Nephron progenitor cell (in vitro differentiated cells): ENCODE measurements around the gene FAM131C.

Experiments
- DNase-seq: peaks from one replicate; pipeline ENCODE4 v3.0.0; 2021
- H3K27ac Mint-ChIP-seq: 2 replicates; pipeline ENCODE4 v1.8.0; 2021; ENCODE audit warnings: mild to moderate bottlenecking, moderate library complexity, mixed read lengths
- H3K27me3 Mint-ChIP-seq: 2 replicates; pipeline ENCODE4 v1.8.0; 2021; ENCODE audit warnings: mild to moderate bottlenecking, low read depth, mixed read lengths; ENCODE audit not compliant: poor library complexity
- H3K36me3 Mint-ChIP-seq: 2 replicates; pipeline ENCODE4 v1.8.0; 2021; ENCODE audit warnings: low read depth, mixed read lengths
- H3K4me1 Mint-ChIP-seq: 2 replicates; pipeline ENCODE4 v1.8.0; 2021; ENCODE audit warnings: mixed read lengths
- H3K4me3 Mint-ChIP-seq: 2 replicates; pipeline ENCODE4 v1.8.0; 2021; ENCODE audit warnings: mild to moderate bottlenecking, moderate library complexity, mixed read lengths
- H3K9me3 Mint-ChIP-seq: 2 replicates; pipeline ENCODE4 v1.8.0; 2021; ENCODE audit warnings: mild to moderate bottlenecking, moderate library complexity, mixed read lengths
- TF ChIP-seq, protein P1 (sequence below): fragments of 200-600 bp; sonication (generic); IDR thresholded peaks from 2 replicates; pipeline ENCODE4 v1.5.0; 2021; ENCODE audit warnings: antibody characterized with exemption

The FAM131C gene

DNA sequence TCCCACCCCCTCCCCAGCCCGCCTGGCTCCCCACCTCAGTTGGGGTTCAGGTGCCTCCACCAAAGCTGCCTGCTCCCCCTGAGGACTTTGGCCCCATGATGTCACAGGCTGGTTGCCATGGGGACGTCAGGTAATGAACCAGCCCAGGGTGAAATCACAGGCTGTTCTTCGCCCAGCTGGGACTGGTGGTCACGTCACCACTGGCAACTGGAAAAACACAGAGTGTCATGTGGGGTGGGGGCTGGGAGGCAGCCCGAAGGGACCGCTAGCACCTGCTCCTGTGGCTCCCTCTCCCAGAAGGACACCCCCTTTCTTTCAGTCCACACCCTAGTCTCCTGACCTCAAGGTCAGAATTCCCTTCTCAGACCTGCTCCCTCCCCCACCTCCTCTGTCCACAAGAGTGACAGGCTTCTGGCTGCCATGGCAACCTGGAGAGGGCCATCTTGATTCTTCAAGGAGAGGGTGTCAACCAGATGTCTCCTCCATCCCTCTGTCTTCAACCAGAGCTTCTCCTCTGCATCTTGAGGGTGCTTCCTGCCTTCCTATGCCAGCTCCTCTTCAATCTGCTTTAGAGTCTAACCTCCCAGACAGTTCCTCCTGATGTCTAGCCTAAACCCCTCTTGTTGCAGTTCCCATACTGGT, 6.2 kb downstream of the FAM131C start:
- no peak overlapping the region for H3K27ac Mint-ChIP-seq
- no peaks in the 10 kb centered on the region for H3K36me3 Mint-ChIP-seq
- DNase-seq: no peak
- H3K4me1 Mint-ChIP-seq: peaks cover 44% of the 10 kb centered on the region
- H3K4me3 Mint-ChIP-seq: peak overlapping the region; percentile 32
- peaks cover 21% of the 10 kb centered on the region for H3K27me3 Mint-ChIP-seq
- TF ChIP-seq, protein P1, sequence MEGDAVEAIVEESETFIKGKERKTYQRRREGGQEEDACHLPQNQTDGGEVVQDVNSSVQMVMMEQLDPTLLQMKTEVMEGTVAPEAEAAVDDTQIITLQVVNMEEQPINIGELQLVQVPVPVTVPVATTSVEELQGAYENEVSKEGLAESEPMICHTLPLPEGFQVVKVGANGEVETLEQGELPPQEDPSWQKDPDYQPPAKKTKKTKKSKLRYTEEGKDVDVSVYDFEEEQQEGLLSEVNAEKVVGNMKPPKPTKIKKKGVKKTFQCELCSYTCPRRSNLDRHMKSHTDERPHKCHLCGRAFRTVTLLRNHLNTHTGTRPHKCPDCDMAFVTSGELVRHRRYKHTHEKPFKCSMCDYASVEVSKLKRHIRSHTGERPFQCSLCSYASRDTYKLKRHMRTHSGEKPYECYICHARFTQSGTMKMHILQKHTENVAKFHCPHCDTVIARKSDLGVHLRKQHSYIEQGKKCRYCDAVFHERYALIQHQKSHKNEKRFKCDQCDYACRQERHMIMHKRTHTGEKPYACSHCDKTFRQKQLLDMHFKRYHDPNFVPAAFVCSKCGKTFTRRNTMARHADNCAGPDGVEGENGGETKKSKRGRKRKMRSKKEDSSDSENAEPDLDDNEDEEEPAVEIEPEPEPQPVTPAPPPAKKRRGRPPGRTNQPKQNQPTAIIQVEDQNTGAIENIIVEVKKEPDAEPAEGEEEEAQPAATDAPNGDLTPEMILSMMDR: no peak
- H3K9me3 Mint-ChIP-seq: no peaks in the 10 kb centered on the region

DNA sequence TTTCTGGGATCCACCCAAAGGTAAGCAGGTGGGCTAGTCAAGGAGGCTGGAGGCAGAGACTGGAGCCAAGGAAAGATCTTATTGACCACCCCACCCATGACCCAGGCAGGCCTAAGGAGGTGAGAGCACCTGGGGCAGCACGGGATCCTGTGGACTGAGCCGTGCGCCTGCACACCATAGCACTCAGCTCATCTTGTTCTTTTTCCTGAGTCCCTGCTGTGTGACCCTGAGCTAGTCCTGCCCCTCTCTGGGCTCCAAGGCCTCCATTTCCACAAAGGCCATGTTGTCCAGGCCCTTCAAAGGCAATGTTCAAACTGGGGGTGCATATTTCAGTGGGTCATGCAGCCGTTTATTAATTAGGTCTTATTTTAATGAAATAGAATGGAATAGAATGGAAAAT, 7.2 kb downstream of the FAM131C start:
- Mint-ChIP-seq H3K27ac (no peak overlapping the region), H3K36me3 (no peaks in the 10 kb centered on the region), H3K9me3 (no peaks in the 10 kb centered on the region), H3K27me3 (peaks cover 16% of the 10 kb centered on the region), H3K4me3 (no peak overlapping the region), H3K4me1 (peaks cover 44% of the 10 kb centered on the region)
- DNase-seq: no peak
- TF ChIP-seq, protein P1: no peak

DNA sequence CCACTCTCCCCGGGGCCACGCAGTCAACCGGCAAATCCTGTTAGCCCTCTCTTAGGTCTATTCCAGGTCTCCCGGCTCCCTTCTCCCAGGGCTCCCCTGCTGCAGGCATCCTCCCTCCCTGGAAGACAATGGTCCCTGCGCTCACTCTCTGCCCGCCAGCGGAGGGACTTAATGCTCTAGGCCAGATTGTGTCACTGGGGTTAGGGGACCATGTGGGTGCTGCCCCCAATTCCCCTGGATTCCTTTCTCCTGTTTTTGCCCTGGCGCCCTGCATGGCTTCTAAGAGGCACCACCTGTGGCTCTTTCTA, 8.2 kb downstream of the FAM131C start:
- Mint-ChIP-seq H3K4me3 (no peak overlapping the region), H3K4me1 (peaks cover 44% of the 10 kb centered on the region), H3K36me3 (no peaks in the 10 kb centered on the region), H3K27me3 (peaks cover 24% of the 10 kb centered on the region), H3K9me3 (no peaks in the 10 kb centered on the region), H3K27ac (no peak overlapping the region)
- no peak for DNase-seq
- TF ChIP-seq, protein P1: no peak

DNA sequence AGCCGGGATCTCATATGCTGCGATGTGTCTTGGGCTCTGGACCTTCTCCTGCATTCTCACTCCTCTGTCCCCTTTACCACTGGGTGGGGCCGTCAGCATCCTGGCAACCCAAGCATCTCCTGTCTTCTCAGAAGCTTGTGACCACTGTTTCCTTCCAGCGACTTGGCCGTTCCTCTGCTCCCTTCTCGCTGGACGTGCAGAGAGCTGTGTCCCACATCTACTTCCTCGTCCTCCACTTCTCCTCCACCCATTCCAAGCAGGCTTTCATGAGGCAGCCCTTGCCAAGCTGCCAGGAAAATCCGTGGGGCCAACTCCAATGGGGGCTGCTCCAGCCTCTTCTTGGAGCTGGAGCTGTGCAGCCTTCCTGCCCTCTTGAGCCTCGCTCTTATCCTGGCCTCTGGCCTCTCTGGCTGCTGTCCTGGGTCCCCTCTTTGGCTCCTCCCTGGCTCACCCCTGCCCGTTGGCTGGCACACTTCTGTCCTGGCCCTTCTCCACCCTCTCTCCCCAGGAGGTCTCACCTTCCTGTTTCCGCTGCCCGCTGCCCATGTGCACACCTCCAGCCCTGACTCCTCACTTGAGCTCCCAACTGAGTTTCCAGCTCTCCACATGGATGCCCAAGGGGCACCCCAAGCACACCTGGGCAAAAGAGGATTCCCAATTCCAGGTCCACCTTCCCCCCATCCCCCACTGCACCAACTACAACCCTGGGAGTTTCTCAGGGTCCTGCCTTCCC, 8.7 kb downstream of the FAM131C start:
- TF ChIP-seq, protein P1: no peak
- Mint-ChIP-seq H3K4me3 (no peak overlapping the region), H3K27me3 (peaks cover 19% of the 10 kb centered on the region), H3K36me3 (no peaks in the 10 kb centered on the region), H3K4me1 (peaks cover 44% of the 10 kb centered on the region), H3K9me3 (no peaks in the 10 kb centered on the region), H3K27ac (peak overlapping the region; percentile 16)
- DNase-seq: no peak

DNA sequence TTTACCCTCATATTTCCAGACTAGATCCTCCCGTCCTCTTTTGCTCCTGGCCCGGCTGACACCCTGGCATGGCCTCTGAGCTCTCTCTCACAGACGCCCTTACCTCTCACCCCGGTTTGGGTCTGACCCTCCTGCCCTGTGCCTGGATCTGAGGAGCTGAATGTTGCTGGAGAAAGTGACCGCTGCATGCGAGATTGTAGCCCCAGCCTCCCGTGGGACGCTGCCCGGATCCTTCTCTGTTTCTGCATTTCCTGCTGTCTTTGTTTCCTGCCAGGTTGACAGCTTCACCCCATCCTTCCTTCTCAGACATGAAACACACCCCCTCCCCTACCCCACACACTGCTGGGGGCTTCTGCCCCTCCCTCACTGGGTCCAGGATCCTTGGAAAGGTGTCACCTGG, 9.5 kb downstream of the FAM131C start:
- H3K4me1 Mint-ChIP-seq: peaks cover 44% of the 10 kb centered on the region
- no peak for DNase-seq
- no peak overlapping the region for H3K4me3 Mint-ChIP-seq
- peaks cover 19% of the 10 kb centered on the region for H3K27me3 Mint-ChIP-seq
- TF ChIP-seq, protein P1: no peak
- H3K36me3 Mint-ChIP-seq: no peaks in the 10 kb centered on the region
- no peaks in the 10 kb centered on the region for H3K9me3 Mint-ChIP-seq
- H3K27ac Mint-ChIP-seq: no peak overlapping the region
